ENCODE measurements around the gene SPDL1.
"Not testable (repeated sequence)": the region's sequence is repeated elsewhere in the genome, so short reads cannot be mapped to it uniquely, and the experiment has no call there.

Gene SPDL1

DNA sequence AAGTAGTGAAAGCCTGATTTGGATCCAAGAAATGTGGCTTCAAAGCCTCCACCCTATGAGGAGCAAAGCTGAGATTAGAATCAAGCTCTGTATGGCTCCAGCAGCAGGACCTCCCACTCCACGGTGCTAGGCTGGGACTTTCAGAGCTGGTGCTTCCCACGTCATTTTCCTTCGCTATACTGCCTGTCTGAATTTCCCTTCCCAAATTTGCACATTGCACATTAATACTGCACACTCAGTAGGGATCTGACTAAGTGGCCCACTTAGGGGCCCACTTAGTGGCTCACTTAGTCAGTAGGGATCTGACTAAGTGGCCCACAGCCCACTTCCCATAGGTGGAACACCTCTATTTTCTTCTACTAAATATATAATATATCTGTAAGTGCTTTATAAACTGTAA, 14.1 kb upstream of the SPDL1 start:
- no peak overlapping the region for H3K4me3 ChIP-seq (ENCODE audit: low read depth, low read length)

DNA sequence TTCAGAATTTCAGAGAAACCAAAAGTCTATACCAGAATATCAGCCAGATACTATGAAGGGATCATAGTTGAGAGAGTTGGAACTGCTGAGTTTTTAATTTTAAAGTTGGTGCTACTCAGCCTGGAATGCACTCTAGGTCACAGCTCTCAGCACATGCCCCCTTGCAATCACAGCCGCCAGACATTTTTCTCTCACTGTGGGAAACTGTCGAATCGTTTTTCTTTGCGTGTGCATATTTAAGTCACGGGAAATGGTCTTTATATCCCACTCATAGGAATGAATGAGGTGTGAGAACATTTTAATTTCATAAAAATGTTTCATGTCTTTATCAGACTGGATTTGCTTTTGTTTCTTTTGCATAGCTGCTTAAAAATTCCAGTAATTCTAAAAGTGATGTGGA, 12.2 kb upstream of the SPDL1 start:
- no peak overlapping the region for H3K4me3 ChIP-seq (ENCODE audit: low read depth, low read length)

DNA sequence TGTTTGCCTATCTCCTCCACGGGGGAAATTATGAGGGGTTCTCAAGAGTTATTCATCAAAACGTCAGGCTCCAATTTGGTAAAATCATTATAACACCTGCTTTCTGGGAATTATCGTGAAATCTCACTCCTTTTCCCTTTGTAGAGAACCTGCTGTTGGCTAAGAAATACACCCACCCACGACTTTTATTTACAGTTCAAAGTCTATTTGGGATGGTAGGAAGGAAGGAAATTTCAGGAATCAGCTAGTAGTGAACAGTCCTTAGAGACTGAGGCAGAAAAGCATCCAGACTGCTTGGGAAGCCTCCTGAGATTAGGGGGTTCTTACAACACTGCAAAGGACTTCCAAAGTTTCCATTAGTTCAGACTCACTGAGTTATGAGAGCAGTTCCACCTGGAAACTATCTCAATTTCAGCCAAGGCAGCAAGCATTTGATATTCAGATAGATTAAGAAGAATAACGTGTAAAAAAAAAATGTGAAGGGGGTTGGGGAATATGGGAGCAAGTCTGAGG, 9.4 kb upstream of the SPDL1 start:
- H3K4me3 ChIP-seq (ENCODE audit: low read depth, low read length): no peak overlapping the region

DNA sequence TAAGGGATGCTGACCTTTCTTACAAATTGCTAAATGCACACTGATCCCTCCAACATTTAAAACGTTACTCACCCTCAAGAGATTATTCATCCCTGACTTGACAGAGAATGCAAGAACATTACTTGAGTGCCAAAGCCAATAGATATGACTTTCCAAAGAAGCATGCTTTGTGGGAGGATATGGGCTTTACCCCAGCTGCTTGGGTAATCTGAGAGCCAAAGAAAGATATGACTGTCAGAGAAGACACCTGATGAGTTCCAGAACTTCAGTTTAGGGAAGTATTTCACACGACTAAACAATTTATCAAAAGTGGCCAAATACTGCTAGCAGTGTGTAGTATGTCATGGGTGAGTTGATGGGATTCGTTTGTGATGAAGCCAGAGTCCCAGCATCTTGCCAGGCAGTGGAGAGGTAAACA, 7.4 kb upstream of the SPDL1 start:
- H3K4me3 ChIP-seq (ENCODE audit: low read depth, low read length): no peak overlapping the region

DNA sequence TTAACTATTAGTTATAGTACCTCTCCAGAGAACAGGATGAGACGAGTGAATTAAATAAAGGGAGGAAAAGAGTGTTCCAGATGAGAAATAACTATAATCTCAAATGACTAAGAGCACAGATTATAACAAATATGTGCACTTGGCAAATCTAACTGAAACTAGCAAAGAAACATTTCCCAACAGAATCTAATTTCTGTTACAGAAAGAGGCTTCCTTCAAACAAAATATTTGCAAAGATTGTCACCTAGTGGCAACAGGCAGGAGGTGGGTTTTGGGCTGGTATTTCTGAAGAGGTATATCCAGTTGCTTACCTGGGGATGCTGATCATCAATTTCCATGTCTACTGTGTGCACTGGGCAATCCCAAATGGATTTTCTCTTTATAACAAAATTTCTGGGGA, 5.6 kb upstream of the SPDL1 start:
- no peak overlapping the region for H3K4me3 ChIP-seq (ENCODE audit: low read depth, low read length)

DNA sequence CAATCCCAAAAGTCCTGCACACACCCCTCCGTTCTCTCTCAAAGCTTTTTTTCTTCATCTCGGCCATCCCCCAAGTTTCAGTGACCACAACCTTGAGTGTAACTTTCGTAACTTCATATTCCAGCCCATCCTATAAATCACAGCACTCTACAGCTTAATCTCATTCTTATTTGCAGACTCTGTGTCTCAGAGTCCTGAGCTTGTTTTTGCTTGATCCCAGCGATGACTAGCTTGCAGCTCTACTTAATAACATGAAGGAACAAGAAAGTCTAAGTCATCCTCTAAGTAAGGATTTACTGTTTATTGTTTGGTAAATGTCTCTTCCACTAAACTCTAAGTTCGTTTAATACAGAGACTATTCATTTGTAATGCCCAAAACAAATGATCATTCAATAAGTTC, 2.6 kb upstream of the SPDL1 start:
- H3K4me3 ChIP-seq (ENCODE audit: low read depth, low read length): no peak overlapping the region

DNA sequence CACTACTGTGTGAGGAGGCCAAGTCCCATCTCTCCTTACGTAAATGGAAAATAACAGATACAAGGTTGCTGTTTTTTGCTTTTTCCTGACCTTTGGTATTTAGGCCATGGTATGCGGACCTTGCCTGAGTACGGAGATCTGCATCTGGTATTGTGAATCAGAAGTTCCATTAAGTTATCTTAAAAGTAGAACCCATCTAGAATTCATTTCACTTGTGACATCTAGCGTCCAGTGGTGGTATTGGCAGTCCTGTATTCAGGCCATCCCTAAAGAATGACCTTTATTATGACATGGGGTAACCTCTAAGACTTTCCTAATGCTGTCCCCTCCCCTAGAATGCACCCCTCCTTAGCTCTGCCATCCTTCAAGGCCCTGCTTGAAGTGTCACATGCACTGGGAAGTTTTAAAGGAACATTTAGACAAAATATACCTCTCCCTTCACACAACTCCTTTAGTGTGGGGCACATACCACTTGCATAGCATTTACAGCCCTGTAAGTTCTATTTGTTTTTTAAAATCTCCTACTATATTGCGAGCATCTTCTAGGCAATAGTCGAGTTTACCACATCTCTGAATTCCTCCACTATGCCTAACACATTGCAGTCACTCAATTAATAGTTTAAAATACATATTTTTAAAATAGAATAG, 1.9 kb upstream of the SPDL1 start:
- no peak overlapping the region for H3K4me3 ChIP-seq (ENCODE audit: low read depth, low read length)

DNA sequence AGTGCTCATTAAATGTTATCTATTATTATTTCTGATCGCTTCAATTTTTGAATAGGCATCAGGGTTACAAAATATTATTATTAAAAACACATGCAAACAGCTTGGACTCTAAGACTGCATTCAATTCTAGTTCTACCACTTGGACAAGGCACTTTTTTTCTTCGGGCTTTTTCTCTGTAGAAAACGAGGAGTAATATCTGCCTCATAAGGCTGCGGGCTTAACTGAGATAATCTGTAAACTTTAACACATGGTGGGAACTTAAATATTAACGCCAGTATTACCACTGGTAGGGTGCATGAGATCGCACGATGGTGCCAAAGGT, 511 bp upstream of the SPDL1 start:
- peak overlapping the region; percentile 71 for H3K4me3 ChIP-seq (ENCODE audit: low read depth, low read length)

- H3K4me3 ChIP-seq (ENCODE audit: low read depth, low read length): no peak overlapping the region
These were observed 1.5 kb downstream of the SPDL1 start for GRCh38 chr5:169584998-169585451.

- no peak overlapping the region for H3K4me3 ChIP-seq (ENCODE audit: low read depth, low read length)
These were observed 7.0 kb downstream of the SPDL1 start for GRCh38 chr5:169590602-169591001.

- H3K4me3 ChIP-seq (ENCODE audit: low read depth, low read length): no peak overlapping the region
These were observed 8.1 kb downstream of the SPDL1 start for GRCh38 chr5:169591636-169592035.

- no peak overlapping the region for H3K4me3 ChIP-seq (ENCODE audit: low read depth, low read length)
These were observed 9.5 kb downstream of the SPDL1 start for GRCh38 chr5:169592937-169593650.

GRCh38 chr5:169595172-169595820, 11.7 kb downstream of the SPDL1 start:
- H3K4me3 ChIP-seq (ENCODE audit: low read depth, low read length): no peak overlapping the region

DNA sequence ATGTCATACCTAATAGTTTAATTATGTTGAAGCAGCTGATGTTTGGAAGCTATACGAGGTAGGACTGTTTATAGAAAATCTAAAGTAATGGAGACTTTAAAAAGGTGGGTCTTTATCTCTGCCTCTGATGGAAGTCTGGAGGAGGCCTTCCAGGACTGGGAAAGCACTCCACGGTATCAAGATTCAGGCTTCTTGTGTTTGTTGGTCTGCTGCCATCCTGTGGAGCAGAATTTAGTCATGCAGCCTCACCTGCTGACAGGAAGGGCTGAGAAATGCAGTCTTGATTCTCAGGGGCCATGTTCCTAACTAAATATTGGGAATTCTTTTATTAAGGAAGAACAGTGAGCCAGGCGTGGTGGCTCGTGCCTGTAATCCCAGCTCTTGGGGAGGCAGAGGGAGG, 15.9 kb downstream of the SPDL1 start:
- no peak overlapping the region for H3K4me3 ChIP-seq (ENCODE audit: low read depth, low read length)

DNA sequence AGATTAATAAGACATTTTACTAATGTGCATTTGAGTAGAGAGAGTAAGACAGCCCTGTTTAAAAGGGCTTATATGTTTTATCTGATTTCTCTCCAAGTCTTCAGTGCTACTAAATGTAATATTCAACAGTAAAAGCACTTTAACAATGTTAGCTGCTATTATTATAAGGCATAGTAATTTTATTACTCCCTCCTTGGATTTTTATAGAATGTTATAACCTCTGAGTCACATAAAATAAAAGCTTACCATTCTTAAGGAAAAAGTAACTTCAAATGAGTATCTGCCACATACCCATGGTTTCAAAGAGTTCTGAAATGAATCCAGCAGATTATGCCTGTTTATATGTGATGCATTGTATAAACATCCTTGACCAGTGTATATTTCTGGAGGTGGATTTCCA, 19.0 kb downstream of the SPDL1 start:
- no peak overlapping the region for H3K4me3 ChIP-seq (ENCODE audit: low read depth, low read length)

DNA sequence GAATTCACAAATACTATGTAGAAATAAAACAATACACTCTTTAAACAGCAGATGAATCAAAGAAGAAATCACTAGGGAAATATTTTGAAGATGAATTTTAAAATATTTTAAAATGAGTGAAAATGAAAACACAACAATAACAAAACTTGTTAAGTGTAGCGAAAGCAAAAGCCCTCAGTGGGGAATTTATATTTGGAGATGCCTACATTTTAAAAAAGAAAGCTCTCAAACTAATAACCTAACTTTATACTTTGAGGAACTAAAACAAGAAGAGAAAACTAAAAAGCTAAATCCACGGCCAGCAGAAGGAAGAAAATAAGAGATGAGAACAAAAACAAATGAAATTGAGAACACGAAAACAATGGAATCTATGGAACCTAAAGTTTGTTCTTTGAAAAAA, 22.7 kb downstream of the SPDL1 start:
- no peak overlapping the region for H3K4me3 ChIP-seq (ENCODE audit: low read depth, low read length)

DNA sequence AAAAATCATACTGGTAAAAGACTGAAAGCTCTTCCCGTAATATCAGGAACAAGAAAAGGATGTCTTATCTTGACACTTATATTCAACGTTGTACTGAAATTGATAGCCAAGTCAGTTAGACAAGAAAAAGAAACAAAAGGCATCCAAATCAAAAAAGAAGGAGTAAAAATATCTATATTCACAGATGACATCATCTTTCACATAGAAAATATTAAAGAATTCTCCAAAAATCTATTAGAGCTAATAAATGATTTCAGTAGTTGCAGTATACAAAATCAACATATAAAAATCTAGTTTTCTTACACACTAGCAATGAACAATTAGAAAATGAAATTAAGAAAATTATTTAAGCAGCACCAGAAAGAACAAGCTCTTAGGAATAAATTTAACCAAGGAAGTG, 24.3 kb downstream of the SPDL1 start:
- H3K4me3 ChIP-seq (ENCODE audit: low read depth, low read length): no peak overlapping the region

- H3K4me3 ChIP-seq (ENCODE audit: low read depth, low read length): no peak overlapping the region
These were observed 26.1 kb downstream of the SPDL1 start for GRCh38 chr5:169609716-169610115.

- H3K4me3 ChIP-seq (ENCODE audit: low read depth, low read length): no peak overlapping the region
These were observed 27.0 kb downstream of the SPDL1 start for GRCh38 chr5:169610606-169611005.

DNA sequence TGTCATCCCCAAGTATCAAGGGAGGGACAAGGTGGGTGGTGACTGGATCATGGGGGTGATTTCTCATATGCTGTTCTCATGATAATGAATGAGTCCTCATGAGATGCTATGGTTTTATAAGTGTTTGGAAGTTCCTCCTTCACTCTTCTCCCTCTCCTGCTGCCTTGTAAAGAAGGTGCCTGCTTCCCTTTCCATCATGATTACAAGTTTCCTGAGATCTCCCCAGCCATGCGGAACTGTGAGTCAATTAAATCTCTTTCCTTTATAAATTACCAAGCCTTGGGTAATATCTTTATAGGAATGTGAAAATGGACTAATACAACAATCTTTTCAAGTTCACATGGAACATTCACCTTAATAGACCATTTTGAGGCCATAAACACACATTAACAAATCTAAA, 32.0 kb downstream of the SPDL1 start:
- no peak overlapping the region for H3K4me3 ChIP-seq (ENCODE audit: low read depth, low read length)

- not testable (repeated sequence) for H3K4me3 ChIP-seq (ENCODE audit: low read depth, low read length)
These were observed 40.7 kb downstream of the SPDL1 start for GRCh38 chr5:169624307-169624706.

DNA sequence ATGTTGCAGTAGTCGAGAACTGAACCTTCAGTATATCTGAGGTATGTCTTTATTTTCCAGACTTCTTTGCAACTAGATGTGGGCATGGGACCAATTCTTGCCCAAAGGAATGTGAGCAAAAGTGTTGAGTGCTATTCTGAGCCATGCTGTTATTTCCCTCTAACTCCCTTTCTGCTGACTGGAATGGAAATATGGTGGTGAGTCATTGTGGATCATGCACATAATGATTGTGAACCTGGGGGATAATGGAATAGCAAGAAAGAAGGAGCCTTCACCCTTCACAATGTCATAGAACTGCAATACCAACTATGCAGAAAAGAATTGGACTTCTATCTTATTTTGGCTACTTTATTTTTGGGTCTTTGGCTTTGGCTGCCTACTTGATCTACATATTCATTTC, 43.2 kb downstream of the SPDL1 start:
- H3K4me3 ChIP-seq (ENCODE audit: low read depth, low read length): no peak overlapping the region
